GM12878 (cell line): Measurements from ENCODE around the gene LIPA. TPM values are rescaled to one million over a fixed set of nuclear protein-coding genes. Genes with fewer than 3 reads are reported as not detected.

Experiments
- ATAC-seq: fragments of 200-7000 bp; cut with Tn5 transposase; 3 replicates; pipeline ENCODE4 v1.9.1; 2020; ENCODE audit warnings: mild to moderate bottlenecking, moderate library complexity
- BruUV-seq: library from RNA; stranded (reverse); fragments of 400-500 nt; replicated peaks from 2 replicates; lab custom pipeline; 2021; lab: Mats Ljungman, UMichigan
- CTCF ChIA-PET: fragments of 300-600 bp; sonication (Branson Sonifier 250); formaldehyde crosslinking; extraction: SDS; loops from one replicate; lab custom pipeline; 2021; ENCODE audit warnings: inconsistent platforms; lab: Yijun Ruan, JAX
- POLR2A ChIA-PET: fragments of 350-600 bp; formaldehyde crosslinking; extraction: SDS; loops from one replicate; lab custom pipeline; 2021; ENCODE audit warnings: inconsistent platforms; lab: Charles Lee
- RAD21 ChIA-PET: fragments of 300-600 bp; sonication (Branson Sonifier 250); formaldehyde crosslinking; loops from one replicate; lab custom pipeline; 2023; ENCODE audit warnings: antibody characterized with exemption; ENCODE audit not compliant: unreplicated experiment; lab: Charles Lee
- SMC1A ChIA-PET: fragments of 300-600 bp; sonication (Branson Sonifier 250); formaldehyde crosslinking; loops from one replicate; lab custom pipeline; 2023; ENCODE audit not compliant: unreplicated experiment, uncharacterized antibody; lab: Charles Lee
- DNase-seq: peaks from one replicate; pipeline ENCODE4 v3.0.0-alpha.2; 2011; ENCODE audit warnings: low read depth, low spot score
- FAIRE-seq: peaks from 3 replicates; lab custom pipeline; 2011; peaks lifted over from hg19 to GRCh38; lab: Jason Lieb, UNC
- H2AFZ ChIP-seq: 2 replicates; pipeline ENCODE4 v1.6.0; 2011; ENCODE audit warnings: low read depth, low read length, control low read depth; ENCODE audit not compliant: control insufficient read depth
- H3K27ac ChIP-seq: 2 replicates; pipeline ENCODE4 v1.5.1; 2011; ENCODE audit warnings: control low read depth; ENCODE audit not compliant: control insufficient read depth, insufficient read depth
- H3K27me3 ChIP-seq, 2 experiments: replicated peaks in 1 of 2; 2 replicates each; pipeline versions ENCODE4 v1.6.0 to v1.6.1; 2011; ENCODE audit warnings: low read length in 1 of 2; ENCODE audit not compliant: control insufficient read depth in 2 of 2, insufficient read depth in 2 of 2
- H3K36me3 ChIP-seq, 2 experiments: 2 replicates each; pipeline ENCODE4 v1.5.1; 2011; ENCODE audit warnings: low read length in 1 of 2; ENCODE audit not compliant: control insufficient read depth in 2 of 2, insufficient read depth in 2 of 2
- H3K4me1 ChIP-seq: 2 replicates; pipeline ENCODE4 v1.6.1; 2011; ENCODE audit warnings: mild to moderate bottlenecking, low read length, moderate library complexity, mixed read lengths; ENCODE audit not compliant: control insufficient read depth, insufficient read depth
- H3K4me2 ChIP-seq: 2 replicates; pipeline ENCODE4 v1.6.0; 2011; ENCODE audit warnings: control low read depth; ENCODE audit not compliant: control insufficient read depth, insufficient read depth
- H3K4me3 ChIP-seq: fragments of 200-600 bp; sonication (generic); 2 replicates; pipeline ENCODE4 v1.5.1; 2016
- H3K79me2 ChIP-seq: 2 replicates; pipeline ENCODE4 v1.6.0; 2011; ENCODE audit warnings: low read length; ENCODE audit not compliant: control insufficient read depth, insufficient read depth
- H3K9ac ChIP-seq: 2 replicates; pipeline ENCODE4 v1.8.0; 2011; ENCODE audit warnings: low read length, control low read depth, mixed read lengths; ENCODE audit not compliant: control insufficient read depth, insufficient read depth
- H3K9me3 ChIP-seq: replicated peaks from 3 replicates; pipeline ENCODE4 v1.5.1; 2011; ENCODE audit warnings: mild to moderate bottlenecking, low read length; ENCODE audit not compliant: control insufficient read depth, insufficient read depth
- H4K20me1 ChIP-seq: 2 replicates; pipeline ENCODE4 v1.6.0; 2011; ENCODE audit not compliant: control insufficient read depth, insufficient read depth
- BCL11A ChIP-seq: IDR thresholded peaks from 2 replicates; pipeline ENCODE4 v1.6.1; 2011; ENCODE audit warnings: low read depth, low read length
- BRCA1 ChIP-seq: IDR thresholded peaks from 2 replicates; pipeline ENCODE4 v1.6.1; 2011; ENCODE audit warnings: low read depth, low read length, improper control_type of control experiment
- GABPA ChIP-seq: IDR thresholded peaks from 2 replicates; pipeline ENCODE4 v1.6.1; 2014; ENCODE audit warnings: antibody characterized with exemption, low read depth, mild to moderate bottlenecking, inconsistent platforms
- MEF2B ChIP-seq: fragments of 450-650 bp; IDR thresholded peaks from 2 replicates; pipeline ENCODE4 v1.6.1; 2018; ENCODE audit warnings: mild to moderate bottlenecking, moderate library complexity; ENCODE audit not compliant: partially characterized antibody, poor library complexity, severe bottlenecking
- NBN ChIP-seq: fragments of 450-650 bp; IDR thresholded peaks from 2 replicates; pipeline ENCODE4 v1.6.1; 2016
- RB1 ChIP-seq: fragments of 450-650 bp; formaldehyde crosslinking; IDR thresholded peaks from 2 replicates; pipeline ENCODE4 v1.6.1; 2017; ENCODE audit warnings: mild to moderate bottlenecking, borderline replicate concordance
- SUZ12 ChIP-seq: fragments of 200-600 bp; sonication (generic); IDR thresholded peaks from one replicate; pipeline ENCODE4 v1.6.1; 2018; ENCODE audit warnings: antibody characterized with exemption, mild to moderate bottlenecking; ENCODE audit not compliant: unreplicated experiment
- TAF1 ChIP-seq: IDR thresholded peaks from 2 replicates; pipeline ENCODE4 v1.6.1; 2011; ENCODE audit warnings: mild to moderate bottlenecking, low read depth, low read length, borderline replicate concordance
- YBX1 ChIP-seq: fragments of 450-650 bp; IDR thresholded peaks from 2 replicates; pipeline ENCODE4 v1.6.1; 2016; ENCODE audit warnings: antibody characterized with exemption
- WGBS: methylation state at CpG from one replicate; pipeline ENCODE4 v1.1.6; 2016; ENCODE audit warnings: low lambda C conversion rate; ENCODE audit not compliant: insufficient replicate concordance, insufficient coverage; ENCODE audit errors: missing lambda C conversion rate; 5-methylcytosine and 5-hydroxymethylcytosine counted together
- in situ Hi-C: fragments of 300-500 bp; cut with MboI; formaldehyde crosslinking; loops from 9 replicates; pipeline ENCODE4 v1.14.3; 2018; ENCODE audit warnings: mixed read lengths
- intact Hi-C: fragments of 100-400 bp; cut with micrococcal nuclease; formaldehyde crosslinking; loops from one replicate; pipeline ENCODE4 v1.14.2; 2022; ENCODE audit not compliant: unreplicated experiment
- polyA plus RNA-seq, 11 experiments: library from polyadenylated mRNA; depleted of rRNA in 4 of 11; unstranded in 6 of 11; stranded (reverse) in 5 of 11; fragments of >200 nt; fragmentation: Nextera tagmentation in 4 of 11; fragmentation: Illumina TruSeq in 1 of 11; extraction: Ambion mirVana in 4 of 11; extraction: Trizol in 1 of 11; gene quantifications; 1 replicate in 1 of 11; 2 replicates in 10 of 11; pipeline versions ENCODE4 v1.2.1 to v1.2.3, GENCODE V29; 2011 to 2016; ENCODE audit warnings: inconsistent platforms in 2 of 11, missing spikeins in 2 of 11, low read depth in 1 of 11
- total RNA-seq, 4 experiments: library from RNA; depleted of rRNA in 3 of 4; stranded (reverse); fragments of >200 nt in 3 of 4; fragmentation: Illumina TruSeq in 1 of 4; extraction: Trizol in 1 of 4; gene quantifications; 2 replicates each; pipeline versions ENCODE4 v1.2.1 to v1.2.3, GENCODE V29; 2013 to 2021
- TF ChIP-seq, protein P1 (sequence below): fragments of 450-650 bp; formaldehyde crosslinking; IDR thresholded peaks from 2 replicates; pipeline ENCODE4 v1.4.0; 2020; ENCODE audit warnings: mild to moderate bottlenecking, moderate library complexity
- TF ChIP-seq, protein P2 (sequence below): IDR thresholded peaks from 2 replicates; pipeline ENCODE4 v1.6.1; 2012; ENCODE audit warnings: low read depth, low read length, improper control_type of control experiment
- TF ChIP-seq, protein P3 (sequence below): fragments of 450-650 bp; IDR thresholded peaks from 2 replicates; pipeline ENCODE4 v1.6.1; 2016; ENCODE audit warnings: mild to moderate bottlenecking
- TF ChIP-seq, protein P4 (sequence below): fragments of 450-650 bp; IDR thresholded peaks from 2 replicates; pipeline ENCODE4 v1.6.1; 2016; ENCODE audit warnings: mild to moderate bottlenecking, moderate library complexity, borderline replicate concordance

LIPA gene
- total and polyA plus RNA-seq, 10 of the 15 experiments (the other 5 are each of a cell fraction or from before 2014, with no cell fraction given), result 31.1 to 50.3 (median 39.5) TPM

DNA sequence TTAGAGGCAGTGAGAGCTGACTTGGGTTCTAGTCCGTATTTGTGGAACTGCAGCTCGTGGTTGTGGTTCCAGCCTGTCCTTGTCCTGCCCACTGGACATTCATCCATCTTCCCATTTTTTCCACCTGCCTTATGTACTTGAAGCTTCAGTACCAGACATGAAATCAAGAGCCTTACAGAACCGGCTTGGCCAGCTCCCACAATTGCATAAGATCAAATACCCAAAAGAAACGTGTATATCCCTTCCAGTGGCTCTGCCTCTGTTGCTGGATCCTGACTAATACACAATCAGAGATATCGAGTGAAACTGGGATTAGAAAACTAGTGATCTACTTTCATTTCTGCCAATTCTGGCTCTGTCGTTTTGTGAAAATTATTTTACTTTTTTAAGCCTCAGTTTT lies 23.8 kb upstream of the LIPA start (continued):
- TF ChIP-seq, protein P1, sequence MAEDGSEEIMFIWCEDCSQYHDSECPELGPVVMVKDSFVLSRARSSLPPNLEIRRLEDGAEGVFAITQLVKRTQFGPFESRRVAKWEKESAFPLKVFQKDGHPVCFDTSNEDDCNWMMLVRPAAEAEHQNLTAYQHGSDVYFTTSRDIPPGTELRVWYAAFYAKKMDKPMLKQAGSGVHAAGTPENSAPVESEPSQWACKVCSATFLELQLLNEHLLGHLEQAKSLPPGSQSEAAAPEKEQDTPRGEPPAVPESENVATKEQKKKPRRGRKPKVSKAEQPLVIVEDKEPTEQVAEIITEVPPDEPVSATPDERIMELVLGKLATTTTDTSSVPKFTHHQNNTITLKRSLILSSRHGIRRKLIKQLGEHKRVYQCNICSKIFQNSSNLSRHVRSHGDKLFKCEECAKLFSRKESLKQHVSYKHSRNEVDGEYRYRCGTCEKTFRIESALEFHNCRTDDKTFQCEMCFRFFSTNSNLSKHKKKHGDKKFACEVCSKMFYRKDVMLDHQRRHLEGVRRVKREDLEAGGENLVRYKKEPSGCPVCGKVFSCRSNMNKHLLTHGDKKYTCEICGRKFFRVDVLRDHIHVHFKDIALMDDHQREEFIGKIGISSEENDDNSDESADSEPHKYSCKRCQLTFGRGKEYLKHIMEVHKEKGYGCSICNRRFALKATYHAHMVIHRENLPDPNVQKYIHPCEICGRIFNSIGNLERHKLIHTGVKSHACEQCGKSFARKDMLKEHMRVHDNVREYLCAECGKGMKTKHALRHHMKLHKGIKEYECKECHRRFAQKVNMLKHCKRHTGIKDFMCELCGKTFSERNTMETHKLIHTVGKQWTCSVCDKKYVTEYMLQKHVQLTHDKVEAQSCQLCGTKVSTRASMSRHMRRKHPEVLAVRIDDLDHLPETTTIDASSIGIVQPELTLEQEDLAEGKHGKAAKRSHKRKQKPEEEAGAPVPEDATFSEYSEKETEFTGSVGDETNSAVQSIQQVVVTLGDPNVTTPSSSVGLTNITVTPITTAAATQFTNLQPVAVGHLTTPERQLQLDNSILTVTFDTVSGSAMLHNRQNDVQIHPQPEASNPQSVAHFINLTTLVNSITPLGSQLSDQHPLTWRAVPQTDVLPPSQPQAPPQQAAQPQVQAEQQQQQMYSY (CRISPR knock-in tag), result no peak
- TF ChIP-seq, protein P2, sequence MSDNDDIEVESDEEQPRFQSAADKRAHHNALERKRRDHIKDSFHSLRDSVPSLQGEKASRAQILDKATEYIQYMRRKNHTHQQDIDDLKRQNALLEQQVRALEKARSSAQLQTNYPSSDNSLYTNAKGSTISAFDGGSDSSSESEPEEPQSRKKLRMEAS, result no peak
- TF ChIP-seq, protein P3, sequence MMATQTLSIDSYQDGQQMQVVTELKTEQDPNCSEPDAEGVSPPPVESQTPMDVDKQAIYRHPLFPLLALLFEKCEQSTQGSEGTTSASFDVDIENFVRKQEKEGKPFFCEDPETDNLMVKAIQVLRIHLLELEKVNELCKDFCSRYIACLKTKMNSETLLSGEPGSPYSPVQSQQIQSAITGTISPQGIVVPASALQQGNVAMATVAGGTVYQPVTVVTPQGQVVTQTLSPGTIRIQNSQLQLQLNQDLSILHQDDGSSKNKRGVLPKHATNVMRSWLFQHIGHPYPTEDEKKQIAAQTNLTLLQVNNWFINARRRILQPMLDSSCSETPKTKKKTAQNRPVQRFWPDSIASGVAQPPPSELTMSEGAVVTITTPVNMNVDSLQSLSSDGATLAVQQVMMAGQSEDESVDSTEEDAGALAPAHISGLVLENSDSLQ, result no peak
- TF ChIP-seq NBN (no peak), RB1 (no peak), SUZ12 (no peak), YBX1 (no peak)

DNA sequence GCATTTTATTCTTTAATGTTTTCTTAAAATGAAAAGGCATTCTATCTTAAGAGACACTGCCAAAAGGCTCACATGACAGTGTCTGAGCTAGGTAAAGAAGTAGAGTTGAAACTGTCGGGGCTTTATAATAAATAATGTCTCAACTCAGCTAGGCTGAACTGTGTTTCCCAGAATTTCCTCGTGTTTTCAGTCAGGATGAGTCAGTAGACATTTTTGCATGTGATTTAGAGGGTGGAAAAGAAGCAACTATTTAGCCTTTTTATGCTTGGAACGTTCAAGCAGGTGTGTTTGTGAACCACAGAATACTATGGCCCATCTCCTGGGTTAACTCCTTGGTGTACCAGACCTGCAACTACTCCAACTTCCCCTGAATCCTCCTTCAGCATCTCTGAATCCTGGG lies 23.4 kb upstream of the LIPA start:
- CTCF ChIA-PET, result interaction anchor here (1.7 kb wide), 1 partner anchor 94 kb away, joined by 6 read pairs; no protein-coding TSS in a partner anchor
- Histone ChIP-seq H4K20me1 (no peaks in the 10 kb centered on the region), H3K27ac (no peak overlapping the region), H3K36me3 (no peaks in the 10 kb centered on the region), H3K79me2 (no peaks in the 10 kb centered on the region), H3K9ac (no peak overlapping the region), H3K9me3 (no peaks in the 10 kb centered on the region), H3K4me3 (no peak overlapping the region), H2AFZ (no peak overlapping the region), H3K27me3 (no peaks in the 10 kb centered on the region), H3K4me1 (no peaks in the 10 kb centered on the region), H3K4me2 (no peak overlapping the region)
- FAIRE-seq, result no peak
- no peak for DNase-seq
- ATAC-seq, result no peak
- POLR2A ChIA-PET, result no interaction called here
- intact Hi-C loops (no loop called here), in situ Hi-C loops (no loop called here)
- no TSS peak for BruUV-seq
- SMC1A ChIA-PET, result interaction anchor here (0.7 to 2.0 kb wide), 2 partner anchors 9 to 95 kb away, joined by 3 to 7 read pairs; no protein-coding TSS in a partner anchor
- 13% methylated on average over 3 of the region's 3 CpGs for WGBS
- RAD21 ChIA-PET, result interaction anchor here (1.5 kb wide), 1 partner anchor 27 kb away, joined by 3 read pairs; the partner anchor contains the start of gene IFIT2
- TF ChIP-seq BRCA1 (no peak), GABPA (no peak), TAF1 (no peak), BCL11A (no peak), MEF2B (no peak)
- TF ChIP-seq, protein P4, sequence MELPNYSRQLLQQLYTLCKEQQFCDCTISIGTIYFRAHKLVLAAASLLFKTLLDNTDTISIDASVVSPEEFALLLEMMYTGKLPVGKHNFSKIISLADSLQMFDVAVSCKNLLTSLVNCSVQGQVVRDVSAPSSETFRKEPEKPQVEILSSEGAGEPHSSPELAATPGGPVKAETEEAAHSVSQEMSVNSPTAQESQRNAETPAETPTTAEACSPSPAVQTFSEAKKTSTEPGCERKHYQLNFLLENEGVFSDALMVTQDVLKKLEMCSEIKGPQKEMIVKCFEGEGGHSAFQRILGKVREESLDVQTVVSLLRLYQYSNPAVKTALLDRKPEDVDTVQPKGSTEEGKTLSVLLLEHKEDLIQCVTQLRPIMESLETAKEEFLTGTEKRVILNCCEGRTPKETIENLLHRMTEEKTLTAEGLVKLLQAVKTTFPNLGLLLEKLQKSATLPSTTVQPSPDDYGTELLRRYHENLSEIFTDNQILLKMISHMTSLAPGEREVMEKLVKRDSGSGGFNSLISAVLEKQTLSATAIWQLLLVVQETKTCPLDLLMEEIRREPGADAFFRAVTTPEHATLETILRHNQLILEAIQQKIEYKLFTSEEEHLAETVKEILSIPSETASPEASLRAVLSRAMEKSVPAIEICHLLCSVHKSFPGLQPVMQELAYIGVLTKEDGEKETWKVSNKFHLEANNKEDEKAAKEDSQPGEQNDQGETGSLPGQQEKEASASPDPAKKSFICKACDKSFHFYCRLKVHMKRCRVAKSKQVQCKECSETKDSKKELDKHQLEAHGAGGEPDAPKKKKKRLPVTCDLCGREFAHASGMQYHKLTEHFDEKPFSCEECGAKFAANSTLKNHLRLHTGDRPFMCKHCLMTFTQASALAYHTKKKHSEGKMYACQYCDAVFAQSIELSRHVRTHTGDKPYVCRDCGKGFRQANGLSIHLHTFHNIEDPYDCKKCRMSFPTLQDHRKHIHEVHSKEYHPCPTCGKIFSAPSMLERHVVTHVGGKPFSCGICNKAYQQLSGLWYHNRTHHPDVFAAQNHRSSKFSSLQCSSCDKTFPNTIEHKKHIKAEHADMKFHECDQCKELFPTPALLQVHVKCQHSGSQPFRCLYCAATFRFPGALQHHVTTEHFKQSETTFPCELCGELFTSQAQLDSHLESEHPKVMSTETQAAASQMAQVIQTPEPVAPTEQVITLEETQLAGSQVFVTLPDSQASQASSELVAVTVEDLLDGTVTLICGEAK, result no peak
